ENCODE data around the gene NKIRAS1.

Gene NKIRAS1

GRCh38 chr3:23916886-23917678 lies at the start of gene NKIRAS1, which contains the start of gene RPL15:
TSS of gene NKIRAS1 (minus strand) at chr3:23916990. CDS start at chr3:23910904, 6,086 bp downstream.
TSS of gene RPL15 (plus strand) at chr3:23917132. CDS start at chr3:23917860, 728 bp downstream.
- DNase-seq (ENCODE audit: low read depth) = peak; percentile 96

- DNase-seq (ENCODE audit: low read depth) = no peak
Measured at GRCh38 chr3:23966328-23966727, 49.5 kb upstream of the NKIRAS1 start.

- no peak for DNase-seq (ENCODE audit: low read depth)
Measured at GRCh38 chr3:23964537-23965235, 47.9 kb upstream of the NKIRAS1 start.

- DNase-seq (ENCODE audit: low read depth) = no peak
Measured at GRCh38 chr3:23961913-23962312, 45.1 kb upstream of the NKIRAS1 start.

- DNase-seq (ENCODE audit: low read depth) = no peak
Measured at GRCh38 chr3:23961066-23961465, 44.3 kb upstream of the NKIRAS1 start.

GRCh38 chr3:23960649-23961048 lies 43.9 kb upstream of the NKIRAS1 start:
- no peak for DNase-seq (ENCODE audit: low read depth)

- no peak for DNase-seq (ENCODE audit: low read depth)
Measured at GRCh38 chr3:23959135-23959900, 42.5 kb upstream of the NKIRAS1 start.

- DNase-seq (ENCODE audit: low read depth) = no peak
Measured at GRCh38 chr3:23956701-23957100, 39.9 kb upstream of the NKIRAS1 start.

- DNase-seq (ENCODE audit: low read depth) = no peak
Measured at GRCh38 chr3:23954144-23954543, 37.4 kb upstream of the NKIRAS1 start.

GRCh38 chr3:23953523-23953922 lies 36.7 kb upstream of the NKIRAS1 start:
- no peak for DNase-seq (ENCODE audit: low read depth)

GRCh38 chr3:23952646-23953045 lies 35.9 kb upstream of the NKIRAS1 start:
- DNase-seq (ENCODE audit: low read depth) = no peak

- no peak for DNase-seq (ENCODE audit: low read depth)
Measured at GRCh38 chr3:23950293-23950692, 33.5 kb upstream of the NKIRAS1 start.

GRCh38 chr3:23949784-23950183 lies 33.0 kb upstream of the NKIRAS1 start:
- no peak for DNase-seq (ENCODE audit: low read depth)

GRCh38 chr3:23948761-23949160 lies 32.0 kb upstream of the NKIRAS1 start:
- no peak for DNase-seq (ENCODE audit: low read depth)

GRCh38 chr3:23945913-23946687 lies 29.3 kb upstream of the NKIRAS1 start:
- DNase-seq (ENCODE audit: low read depth) = peak; percentile 98

- DNase-seq (ENCODE audit: low read depth) = no peak
Measured at GRCh38 chr3:23945663-23945912, 28.8 kb upstream of the NKIRAS1 start.

GRCh38 chr3:23944861-23945662 lies 28.3 kb upstream of the NKIRAS1 start, which contains the start of gene NR1D2:
TSS of gene NR1D2 (plus strand) at chr3:23945286. CDS start at chr3:23945579, 293 bp downstream.
- DNase-seq (ENCODE audit: low read depth) = peak; percentile 68

- DNase-seq (ENCODE audit: low read depth) = no peak
Measured at GRCh38 chr3:23944007-23944783, 27.4 kb upstream of the NKIRAS1 start.

GRCh38 chr3:23942546-23942945 lies 25.8 kb upstream of the NKIRAS1 start:
- DNase-seq (ENCODE audit: low read depth) = no peak

GRCh38 chr3:23941440-23941839 lies 24.6 kb upstream of the NKIRAS1 start:
- DNase-seq (ENCODE audit: low read depth) = no peak

Measured in stimulated activated CD4-positive, alpha-beta T cell treated with anti-CD3 and anti-CD28 coated beads, Interleukin-2, amount 100 ng/mL, for 4 hours (primary cell).